Stimulated activated CD4-positive, alpha-beta T cell treated with anti-CD3 and anti-CD28 coated beads, Interleukin-1b, Interleukin-23, amount 100 ng/mL, for 48 hours (primary cell): Measurements from ENCODE around the gene ACAD10.

Experiments used
- DNase-seq: peaks from one replicate; pipeline ENCODE4 v3.0.0-alpha.2; 2020

The ACAD10 gene

DNA sequence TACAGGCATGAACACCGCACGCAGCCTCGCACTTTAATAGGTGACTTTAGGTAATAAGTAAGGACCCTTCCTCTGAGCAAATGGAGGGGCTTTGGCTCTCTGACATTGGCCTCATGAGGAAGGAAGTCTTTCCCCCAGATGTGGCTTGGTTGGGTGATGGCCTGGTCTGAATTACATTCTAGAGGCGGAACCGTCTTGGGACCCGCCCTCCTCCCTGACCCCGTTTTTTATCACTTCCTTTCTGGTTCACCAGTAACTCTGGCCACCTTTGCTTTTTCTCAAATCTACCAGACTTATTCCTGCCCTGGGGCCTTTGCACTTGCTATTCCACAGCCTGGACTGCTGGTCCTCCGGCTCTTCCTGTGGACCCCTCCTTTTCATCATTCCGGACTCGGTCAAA, 94.3 kb downstream of the ACAD10 start:
- DNase-seq: no peak

DNA sequence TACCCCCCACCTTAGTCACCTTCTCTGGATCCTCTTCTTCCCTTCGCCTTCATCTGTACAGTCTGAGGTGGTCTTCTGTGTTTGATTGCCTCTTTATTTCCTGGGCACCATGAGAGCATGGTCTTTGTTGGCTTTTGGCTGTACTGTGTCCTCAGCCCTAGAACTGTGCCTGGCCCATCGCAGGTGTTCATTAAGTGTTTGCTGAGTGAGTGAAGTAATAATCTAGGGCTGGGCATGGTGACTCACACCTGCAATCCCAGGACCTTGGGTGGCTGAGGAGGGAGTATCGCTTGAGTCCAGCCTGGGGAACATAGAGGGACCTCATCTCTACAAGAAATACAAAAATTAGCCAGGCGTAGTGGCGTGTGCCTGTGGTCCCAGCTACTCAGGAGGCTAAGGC, 94.8 kb downstream of the ACAD10 start:
- no peak for DNase-seq

DNA sequence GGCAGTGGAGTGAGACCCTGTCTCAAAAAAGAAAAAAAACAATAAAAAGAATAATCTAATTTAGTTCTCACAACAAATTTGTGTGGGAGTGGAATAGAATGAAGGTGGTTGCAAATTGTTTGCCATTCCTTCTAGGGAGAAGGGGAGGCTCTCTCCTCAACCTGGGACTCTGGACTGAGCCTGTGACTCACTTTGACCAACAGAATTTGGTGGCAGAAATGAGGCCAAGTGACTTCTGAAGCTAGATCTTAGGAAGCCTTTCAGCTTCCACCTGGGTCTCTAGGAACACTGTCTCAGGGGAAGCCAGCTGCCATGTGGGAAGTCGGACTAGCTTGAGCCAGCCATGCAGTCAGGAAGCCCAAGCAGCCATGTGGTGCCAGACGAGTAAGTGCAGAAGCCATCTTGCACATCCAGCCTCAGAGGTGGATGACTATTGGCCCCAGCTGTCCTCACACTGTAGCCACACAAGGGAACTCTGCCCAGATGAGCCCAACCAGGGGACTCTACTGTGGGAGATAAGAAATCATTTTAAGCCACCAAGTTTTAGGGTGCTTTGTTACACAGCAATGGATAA, 95.3 kb downstream of the ACAD10 start:
- no peak for DNase-seq

DNA sequence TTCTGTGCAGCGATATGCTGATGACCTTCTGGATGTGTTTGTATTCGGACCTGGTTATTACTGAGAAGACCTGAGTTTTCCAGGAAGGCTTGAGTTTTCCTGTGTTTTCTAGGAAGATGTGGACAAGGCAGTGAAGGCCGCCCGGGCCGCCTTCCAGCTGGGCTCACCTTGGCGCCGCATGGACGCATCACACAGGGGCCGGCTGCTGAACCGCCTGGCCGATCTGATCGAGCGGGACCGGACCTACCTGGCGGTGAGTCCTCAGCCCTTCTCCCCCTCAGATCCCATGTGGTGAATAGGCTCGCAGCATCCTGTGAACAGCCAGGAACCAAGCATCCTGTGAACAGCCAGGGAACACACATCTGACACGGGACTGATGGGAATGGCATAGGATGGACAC, 97.2 kb downstream of the ACAD10 start:
- no peak for DNase-seq

DNA sequence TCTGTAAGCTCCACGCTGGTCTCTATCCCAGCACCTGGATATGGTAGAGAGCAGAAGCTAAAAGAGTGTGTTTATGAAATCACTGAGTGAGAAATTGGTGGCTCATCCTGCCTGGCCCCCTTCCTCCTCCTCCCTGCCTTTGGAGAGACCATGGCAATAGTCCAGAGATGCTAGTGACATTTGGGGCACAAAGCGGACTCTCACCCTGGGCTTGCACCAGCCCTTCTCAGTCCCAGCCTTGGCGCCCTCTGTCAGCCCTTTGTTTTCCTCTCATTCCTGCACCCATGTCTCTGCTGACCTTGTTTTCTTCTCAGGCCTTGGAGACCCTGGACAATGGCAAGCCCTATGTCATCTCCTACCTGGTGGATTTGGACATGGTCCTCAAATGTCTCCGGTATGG, 99.1 kb downstream of the ACAD10 start:
- no peak for DNase-seq

DNA sequence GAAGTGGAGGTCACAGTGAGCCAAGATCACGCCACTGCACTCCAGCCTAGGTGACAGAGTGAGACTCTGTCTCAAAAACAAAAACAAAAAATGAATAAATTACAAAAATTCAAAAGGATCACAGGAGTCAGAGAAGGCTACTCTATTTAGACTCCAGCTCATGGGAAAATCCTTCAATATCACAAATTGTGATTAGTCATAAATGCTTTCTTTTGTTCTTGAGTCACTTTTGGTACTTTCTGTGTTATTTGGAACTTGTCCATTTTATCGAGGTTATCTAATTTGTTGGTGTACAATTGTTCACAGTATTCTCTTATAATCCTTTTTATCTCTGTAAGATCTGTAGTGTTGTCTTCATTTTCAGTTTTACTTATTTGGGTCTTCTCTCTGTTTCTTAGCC, 99.8 kb downstream of the ACAD10 start:
- DNase-seq: no peak

DNA sequence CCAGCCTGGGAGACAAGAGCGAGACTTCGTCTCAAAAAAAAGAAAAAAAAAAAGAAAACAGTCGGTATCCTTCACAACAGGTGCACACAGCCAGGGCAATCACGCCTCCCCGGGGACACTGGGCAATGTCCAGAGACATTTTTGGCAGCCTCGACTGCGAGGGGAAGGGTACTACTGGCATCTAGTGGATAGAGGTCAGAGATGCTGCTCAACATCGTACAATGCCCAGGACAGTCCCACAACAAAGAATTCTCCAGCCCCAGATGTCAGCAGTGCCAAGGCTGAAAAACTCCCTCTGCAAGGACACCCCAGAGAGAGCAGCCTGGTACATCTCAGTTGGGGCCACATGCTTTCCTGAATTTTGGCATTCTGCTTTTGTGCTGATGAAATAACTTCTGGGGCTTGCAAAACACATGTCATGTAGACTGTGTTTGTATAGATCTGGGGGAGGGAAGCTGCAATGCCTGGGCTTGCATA, 102.4 kb downstream of the ACAD10 start:
- DNase-seq: no peak

DNA sequence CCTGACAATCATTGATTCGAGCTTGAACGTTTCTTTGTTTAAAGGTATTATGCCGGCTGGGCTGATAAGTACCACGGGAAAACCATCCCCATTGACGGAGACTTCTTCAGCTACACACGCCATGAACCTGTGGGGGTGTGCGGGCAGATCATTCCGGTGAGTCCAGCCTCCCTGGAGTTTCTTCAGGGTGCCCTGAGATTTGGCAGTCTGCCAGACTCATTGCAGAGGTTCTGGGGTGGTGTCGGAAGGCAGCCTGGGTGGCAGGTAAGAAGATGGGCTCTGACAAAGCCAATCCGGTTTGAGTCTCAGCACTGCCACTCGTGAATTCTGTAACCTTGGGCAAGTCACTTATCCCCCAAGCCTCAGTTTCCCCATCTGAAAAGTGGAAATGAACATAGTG, 103.9 kb downstream of the ACAD10 start:
- no peak for DNase-seq

DNA sequence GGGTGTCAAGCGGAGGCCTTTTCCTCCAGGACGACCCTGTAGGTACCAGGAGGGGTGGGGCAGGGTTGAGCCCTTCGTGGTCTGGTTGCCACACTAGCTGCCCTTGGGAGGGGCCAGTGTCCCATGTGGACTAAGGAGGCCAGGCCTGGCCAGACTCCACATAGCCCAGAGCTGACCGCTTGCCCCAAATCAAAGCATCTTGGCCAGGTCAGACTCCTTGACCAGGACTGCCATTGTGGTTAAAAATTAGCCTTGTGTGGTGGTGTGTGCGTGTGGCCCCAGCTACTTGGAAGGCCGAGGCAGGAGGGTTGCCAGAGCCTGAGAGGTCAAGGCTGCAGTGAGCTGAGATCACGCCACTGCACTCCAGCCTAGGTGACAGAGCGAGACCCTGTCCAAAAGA, 105.7 kb downstream of the ACAD10 start:
- no peak for DNase-seq

DNA sequence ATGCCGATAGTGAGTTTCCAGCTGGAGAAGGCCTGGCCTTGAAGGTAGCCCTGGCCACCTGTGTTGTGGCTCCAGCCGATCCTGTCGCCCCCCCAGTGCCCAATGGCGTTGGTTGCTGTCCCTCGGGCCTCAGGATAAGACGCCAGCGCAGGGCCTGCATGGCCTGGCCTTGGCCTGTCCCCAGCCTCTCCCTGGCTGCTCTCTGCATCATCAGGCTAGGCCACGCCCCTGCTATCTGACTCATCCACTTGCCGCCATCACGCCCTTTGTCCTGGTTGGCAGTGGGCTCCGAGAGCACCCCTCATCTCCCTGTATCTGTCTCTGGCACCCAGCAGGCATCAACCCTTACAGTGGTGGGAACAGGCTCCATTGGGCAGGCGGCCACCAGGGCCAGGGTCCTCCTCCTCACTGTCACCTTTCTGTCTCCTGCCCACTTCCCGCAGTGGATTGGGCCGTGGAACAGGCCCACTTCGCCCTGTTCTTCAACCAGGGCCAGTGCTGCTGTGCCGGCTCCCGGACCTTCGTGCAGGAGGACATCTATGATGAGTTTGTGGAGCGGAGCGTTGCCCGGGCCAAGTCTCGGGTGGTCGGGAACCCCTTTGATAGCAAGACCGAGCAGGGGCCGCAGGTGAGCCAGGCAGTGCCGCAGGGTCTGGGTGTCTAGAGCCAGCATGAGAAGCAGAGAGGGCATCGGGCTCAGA, 106.5 kb downstream of the ACAD10 start:
- no peak for DNase-seq

DNA sequence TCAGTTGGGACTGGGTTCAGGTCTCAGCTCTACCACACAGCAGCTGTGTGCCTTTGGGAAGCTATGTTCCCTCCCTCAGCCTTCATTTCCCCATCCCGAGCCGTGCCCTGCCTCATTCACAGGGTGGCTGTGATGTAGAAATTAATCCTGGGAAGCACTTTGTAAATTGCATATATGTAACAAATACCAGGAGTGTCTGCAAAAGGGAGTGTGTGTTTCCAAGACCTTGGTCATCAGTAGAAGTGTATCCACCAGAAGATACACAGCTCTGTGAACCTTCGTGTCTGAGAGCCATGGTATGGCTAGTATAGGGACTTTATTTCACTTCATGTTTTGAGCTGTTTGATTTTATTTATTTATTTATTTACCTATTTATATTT, 107.0 kb downstream of the ACAD10 start:
- no peak for DNase-seq

DNA sequence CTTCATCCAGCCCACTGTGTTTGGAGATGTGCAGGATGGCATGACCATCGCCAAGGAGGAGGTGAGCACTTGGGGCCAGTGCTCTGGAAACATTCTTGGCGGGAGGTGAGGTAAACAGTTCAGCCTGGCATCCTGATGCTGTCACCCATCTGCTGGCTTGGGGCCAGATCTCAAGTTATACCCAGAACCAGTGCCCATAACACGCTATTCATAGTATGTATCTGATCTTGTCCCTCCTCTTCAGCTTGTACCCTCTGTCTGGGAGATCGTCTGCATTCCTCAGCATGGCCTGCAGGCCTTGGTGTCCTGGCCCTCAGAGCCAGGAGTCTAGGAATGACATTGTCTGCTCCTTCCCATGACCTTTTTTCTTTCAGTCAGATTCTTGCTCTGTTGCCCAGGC, 112.3 kb downstream of the ACAD10 start:
- no peak for DNase-seq

DNA sequence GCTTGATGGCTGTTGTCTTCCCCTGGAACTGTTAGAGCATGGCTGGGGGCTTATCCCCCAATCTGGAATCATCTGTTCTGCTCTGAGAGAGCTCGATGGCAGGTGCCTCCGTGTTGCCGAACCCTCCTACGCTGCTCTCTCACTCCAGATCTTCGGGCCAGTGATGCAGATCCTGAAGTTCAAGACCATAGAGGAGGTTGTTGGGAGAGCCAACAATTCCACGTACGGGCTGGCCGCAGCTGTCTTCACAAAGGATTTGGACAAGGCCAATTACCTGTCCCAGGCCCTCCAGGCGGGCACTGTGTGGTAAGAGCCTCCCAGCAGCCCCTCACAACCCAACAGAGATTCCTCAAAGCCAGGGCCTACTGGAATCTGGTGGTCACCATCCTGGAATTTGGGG, 113.9 kb downstream of the ACAD10 start:
- no peak for DNase-seq

DNA sequence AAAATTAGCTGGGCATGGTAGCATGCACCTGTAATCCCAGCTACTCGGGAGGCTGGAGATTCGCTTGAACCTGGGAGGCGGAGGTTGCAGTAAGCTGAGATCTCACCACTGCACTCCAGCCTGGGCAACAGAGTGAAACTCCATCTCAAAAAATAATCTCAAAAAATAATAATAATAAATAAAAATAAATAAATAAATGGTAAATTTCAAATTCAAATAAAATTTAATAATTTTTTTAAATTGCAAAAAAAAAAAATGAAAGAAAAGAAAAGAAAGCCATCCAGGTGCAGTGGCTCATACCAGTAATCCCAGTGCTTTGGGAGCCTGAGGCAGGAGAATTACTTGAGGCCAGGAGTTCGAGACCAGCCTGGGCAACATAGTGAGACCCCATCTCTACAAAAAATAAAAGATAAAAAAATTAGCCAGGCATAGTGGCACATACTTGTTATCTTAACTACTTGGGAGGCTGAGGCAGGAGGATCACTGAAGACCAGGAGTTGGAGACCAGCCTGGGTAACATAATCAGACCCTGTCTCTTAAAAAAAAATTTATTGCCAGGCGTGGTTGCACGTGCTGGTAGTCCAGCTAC, 117.3 kb downstream of the ACAD10 start:
- no peak for DNase-seq

DNA sequence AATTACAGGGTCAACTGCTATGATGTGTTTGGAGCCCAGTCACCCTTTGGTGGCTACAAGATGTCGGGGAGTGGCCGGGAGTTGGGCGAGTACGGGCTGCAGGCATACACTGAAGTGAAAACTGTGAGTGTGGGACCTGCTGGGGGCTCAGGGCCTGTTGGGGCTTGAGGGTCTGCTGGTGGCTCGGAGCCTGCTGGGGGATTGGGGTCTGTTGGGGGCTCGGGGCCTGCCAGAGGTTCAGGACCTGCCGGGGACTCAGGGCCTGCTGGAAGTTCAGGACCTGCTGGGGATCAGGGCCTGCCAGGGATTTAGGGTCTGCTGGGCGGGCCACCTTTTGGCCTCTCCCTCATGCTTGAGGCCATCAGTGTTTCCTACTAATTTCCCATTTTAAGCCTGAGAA, 118.0 kb downstream of the ACAD10 start:
- DNase-seq: no peak

DNA sequence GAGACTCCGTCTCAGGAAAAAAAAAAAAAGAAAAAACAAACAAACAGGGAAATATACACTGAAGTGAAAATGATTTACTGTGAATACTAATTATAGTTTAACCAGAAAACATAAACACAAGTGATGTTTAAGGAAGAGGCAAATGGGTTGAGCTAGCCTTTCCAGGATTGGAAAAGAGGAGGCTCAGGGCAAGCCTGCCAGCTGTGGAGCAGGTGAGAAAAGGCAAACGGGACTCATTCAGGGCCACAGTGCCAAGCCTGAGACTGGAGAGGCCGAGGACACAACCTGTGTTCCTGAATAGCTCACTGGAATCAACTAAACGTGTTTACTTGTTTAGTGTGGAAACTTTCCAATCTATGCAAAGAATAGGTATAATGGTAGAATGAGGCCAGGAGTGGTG, 120.5 kb downstream of the ACAD10 start:
- DNase-seq: no peak
